Body of pancreas (tissue), 4 donors: Measurements from ENCODE around the gene MTPN. TPM values are rescaled to one million over a fixed set of nuclear protein-coding genes. Genes with fewer than 3 reads are reported as not detected.

Experiments
- ATAC-seq: fragments of 150-250 bp; one replicate; pipeline ENCODE4 v1.9.1; 2016
- DNase-seq, 4 donors: peaks; one replicate each; pipeline ENCODE4 v3.0.0-alpha.2; 2019
- H3K27ac ChIP-seq, 4 donors: fragments of 200-600 bp; sonication (generic); 1 replicate in 3 of 4; 2 replicates in 1 of 4; pipeline versions ENCODE4 v1.5.1 to v1.6.1; 2016 to 2019; ENCODE audit warnings: mild to moderate bottlenecking in 1 of 4, mixed read lengths in 1 of 4, moderate library complexity in 1 of 4
- H3K27me3 ChIP-seq, 2 donors: fragments of 200-600 bp; sonication (generic); one replicate each; pipeline ENCODE4 v1.6.0; 2016; ENCODE audit warnings: mild to moderate bottlenecking in 1 of 2
- H3K36me3 ChIP-seq, 2 donors: fragments of 200-600 bp; sonication (generic); replicated peaks in 1 of 2; 2 replicates each; pipeline ENCODE4 v1.5.1; 2016; ENCODE audit warnings: low read depth in 2 of 2; ENCODE audit not compliant: insufficient read depth in 1 of 2
- H3K4me1 ChIP-seq: fragments of 200-600 bp; sonication (generic); one replicate; pipeline ENCODE4 v1.6.0; 2016
- H3K4me3 ChIP-seq, 2 donors: fragments of 200-600 bp; sonication (generic); 1 replicate in 1 of 2; 2 replicates in 1 of 2; pipeline ENCODE4 v1.5.1; 2016 to 2019
- H3K9me3 ChIP-seq, 3 donors: fragments of 200-600 bp; sonication (generic); 1 replicate in 2 of 3; 2 replicates in 1 of 3; pipeline ENCODE4 v1.5.1; 2016
- POLR2A ChIP-seq, 3 donors: fragments of 450-650 bp; IDR thresholded peaks; one replicate each; pipeline ENCODE4 v1.6.1; 2016; ENCODE audit warnings: antibody characterized with exemption in 3 of 3, mild to moderate bottlenecking in 2 of 3
- WGBS, 2 donors: methylation state at CpG; one replicate each; pipeline ENCODE4 v1.1.5; 2017; 5-methylcytosine and 5-hydroxymethylcytosine counted together
- intact Hi-C: fragments of 100-400 bp; cut with DNase I; formaldehyde crosslinking; loops from one replicate; pipeline ENCODE4 v1.15.1; 2023
- total RNA-seq, 2 donors: library from RNA; depleted of rRNA; stranded (reverse); fragments of >200 nt; gene quantifications; one replicate each; pipeline ENCODE4 v1.1.0, GENCODE V29; 2016
- TF ChIP-seq, protein P1 (sequence below), 7 experiments: fragments of 450-650 bp in 4 of 7; fragments of 200-600 bp in 3 of 7; sonication (generic) in 3 of 7; IDR thresholded peaks; one replicate each; pipeline ENCODE4 v1.5.1; 2016 to 2019; ENCODE audit warnings: antibody characterized with exemption in 7 of 7

MTPN gene
- total RNA-seq, 2 donors from 2014 or later = 23.1 to 25.1 TPM

DNA sequence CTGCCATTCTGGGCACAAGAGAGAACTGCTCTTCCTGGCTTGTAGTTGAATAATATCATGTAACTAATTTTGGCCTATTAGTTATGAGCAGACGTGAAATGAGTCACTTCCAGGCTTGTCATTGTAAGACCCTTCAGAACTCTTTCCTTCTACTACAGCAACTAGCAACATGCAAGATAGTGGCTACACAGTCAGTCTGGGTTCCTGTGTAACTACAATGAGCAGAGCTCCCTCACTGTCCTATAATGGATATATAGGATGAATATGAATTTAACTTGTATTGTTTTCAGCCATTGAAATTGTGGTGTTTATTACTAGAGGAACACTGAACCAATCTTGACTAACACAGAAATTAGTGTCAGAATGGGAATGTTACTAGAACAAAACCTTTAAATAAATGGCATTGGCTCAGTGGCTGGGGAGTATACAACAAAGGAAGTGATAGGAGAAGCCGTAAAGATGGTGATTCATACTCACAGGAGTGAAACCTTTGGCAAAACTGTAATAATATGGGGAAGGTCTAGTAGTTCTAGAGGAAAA lies 2.9 kb upstream of the MTPN start:
- TF ChIP-seq, protein P1, sequence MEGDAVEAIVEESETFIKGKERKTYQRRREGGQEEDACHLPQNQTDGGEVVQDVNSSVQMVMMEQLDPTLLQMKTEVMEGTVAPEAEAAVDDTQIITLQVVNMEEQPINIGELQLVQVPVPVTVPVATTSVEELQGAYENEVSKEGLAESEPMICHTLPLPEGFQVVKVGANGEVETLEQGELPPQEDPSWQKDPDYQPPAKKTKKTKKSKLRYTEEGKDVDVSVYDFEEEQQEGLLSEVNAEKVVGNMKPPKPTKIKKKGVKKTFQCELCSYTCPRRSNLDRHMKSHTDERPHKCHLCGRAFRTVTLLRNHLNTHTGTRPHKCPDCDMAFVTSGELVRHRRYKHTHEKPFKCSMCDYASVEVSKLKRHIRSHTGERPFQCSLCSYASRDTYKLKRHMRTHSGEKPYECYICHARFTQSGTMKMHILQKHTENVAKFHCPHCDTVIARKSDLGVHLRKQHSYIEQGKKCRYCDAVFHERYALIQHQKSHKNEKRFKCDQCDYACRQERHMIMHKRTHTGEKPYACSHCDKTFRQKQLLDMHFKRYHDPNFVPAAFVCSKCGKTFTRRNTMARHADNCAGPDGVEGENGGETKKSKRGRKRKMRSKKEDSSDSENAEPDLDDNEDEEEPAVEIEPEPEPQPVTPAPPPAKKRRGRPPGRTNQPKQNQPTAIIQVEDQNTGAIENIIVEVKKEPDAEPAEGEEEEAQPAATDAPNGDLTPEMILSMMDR (IDR thresholded peaks at IDR 0.05) = no peak
- TF ChIP-seq POLR2A (IDR thresholded peaks at IDR 0.05) = no peak
- no peak overlapping the region for H3K4me3 ChIP-seq

GRCh38 chr7:135979471-135980011 lies 2.4 kb upstream of the MTPN start:
- Histone ChIP-seq H3K9me3 (no peaks in the 10 kb centered on the region), H3K4me3 (no peak overlapping the region), H3K27me3 (no peaks in the 10 kb centered on the region), H3K27ac (peak overlapping the region in 1 of 4 donors; percentile 67), H3K36me3 (no peaks in the 10 kb centered on the region), H3K4me1 (peaks cover 21% of the 10 kb centered on the region)
- TF ChIP-seq POLR2A (IDR thresholded peaks at IDR 0.05) = no peak
- intact Hi-C loops = no loop called here
- ATAC-seq = no peak
- DNase-seq = no peak

More for the DNA sequence above, 2.9 kb upstream of the MTPN start:
- ATAC-seq (no peak), DNase-seq (no peak)
- Histone ChIP-seq H3K27ac (peak overlapping the region in 1 of 4 donors; percentile 67), H3K4me1 (peaks cover 17% of the 10 kb centered on the region), H3K27me3 (no peaks in the 10 kb centered on the region), H3K36me3 (no peaks in the 10 kb centered on the region), H3K9me3 (no peaks in the 10 kb centered on the region)
- intact Hi-C loops = no loop called here
- 69 to 78% methylated on average over 2 of the region's 2 CpGs for WGBS, 2 donors

DNA sequence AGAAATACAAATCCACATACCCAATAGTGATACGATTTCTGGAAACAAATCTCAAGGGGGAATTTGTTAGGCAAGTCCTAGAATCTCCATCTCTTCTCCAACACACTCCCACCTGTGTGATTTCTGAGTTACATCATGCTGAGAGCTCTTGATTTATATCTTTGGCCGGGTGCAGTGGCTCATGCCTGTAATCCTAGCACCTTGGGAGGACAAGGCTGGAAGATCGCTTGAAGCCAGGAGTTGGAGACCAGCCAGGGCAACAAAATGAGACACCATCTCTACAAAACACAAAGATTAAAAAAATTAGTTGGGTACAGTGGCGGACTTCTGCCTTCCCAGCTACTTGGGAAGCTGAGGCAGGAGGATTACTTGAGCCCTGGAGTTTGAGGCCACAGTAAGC lies 1.5 kb upstream of the MTPN start:
- 83 to 91% methylated on average over 4 of the region's 4 CpGs for WGBS, 2 donors
- no peaks in the 10 kb centered on the region for H3K9me3 ChIP-seq
- intact Hi-C loops = no loop called here
- ATAC-seq (no peak), DNase-seq (no peak)
- TF ChIP-seq, protein P1 (IDR thresholded peaks at IDR 0.05) = no peak
- TF ChIP-seq POLR2A (IDR thresholded peaks at IDR 0.05) = no peak
- H3K36me3 ChIP-seq = no peaks in the 10 kb centered on the region
- no peak overlapping the region for H3K4me3 ChIP-seq
- no peaks in the 10 kb centered on the region for H3K27me3 ChIP-seq
- H3K4me1 ChIP-seq = peaks cover 22% of the 10 kb centered on the region
- no peak overlapping the region for H3K27ac ChIP-seq

DNA sequence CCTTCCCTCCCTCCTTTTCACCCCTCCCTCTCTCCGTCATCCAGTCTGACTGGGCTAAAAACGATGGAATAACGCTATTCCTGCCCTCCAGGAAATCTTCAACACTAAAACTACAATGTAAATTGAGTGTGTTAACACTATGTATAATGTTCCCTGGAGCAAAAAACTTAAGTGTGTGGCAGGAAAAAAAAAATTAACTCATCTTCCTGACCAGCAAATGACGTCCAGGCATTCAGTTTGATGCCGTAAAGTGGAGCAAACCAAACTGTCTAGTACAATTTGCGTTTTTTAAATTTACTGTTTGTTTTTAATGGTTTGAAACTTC lies 545 bp upstream of the MTPN start:
- intact Hi-C loops = no loop called here
- DNase-seq (no peak), ATAC-seq (no peak)
- WGBS, 2 donors = 24 to 55% methylated on average over 6 of the region's 6 CpGs
- peaks cover 27% of the 10 kb centered on the region for H3K4me1 ChIP-seq
- H3K27ac ChIP-seq = peak overlapping the region in 3 of 4 donors; percentile 25 to 88 (median 76)
- TF ChIP-seq POLR2A (IDR thresholded peaks at IDR 0.05) = no peak
- TF ChIP-seq, protein P1 (IDR thresholded peaks at IDR 0.05) = no peak
- no peaks in the 10 kb centered on the region for H3K36me3 ChIP-seq
- peak overlapping the region in 1 of 2 donors; percentile 13 for H3K4me3 ChIP-seq
- H3K9me3 ChIP-seq = no peaks in the 10 kb centered on the region
- H3K27me3 ChIP-seq = no peaks in the 10 kb centered on the region

DNA sequence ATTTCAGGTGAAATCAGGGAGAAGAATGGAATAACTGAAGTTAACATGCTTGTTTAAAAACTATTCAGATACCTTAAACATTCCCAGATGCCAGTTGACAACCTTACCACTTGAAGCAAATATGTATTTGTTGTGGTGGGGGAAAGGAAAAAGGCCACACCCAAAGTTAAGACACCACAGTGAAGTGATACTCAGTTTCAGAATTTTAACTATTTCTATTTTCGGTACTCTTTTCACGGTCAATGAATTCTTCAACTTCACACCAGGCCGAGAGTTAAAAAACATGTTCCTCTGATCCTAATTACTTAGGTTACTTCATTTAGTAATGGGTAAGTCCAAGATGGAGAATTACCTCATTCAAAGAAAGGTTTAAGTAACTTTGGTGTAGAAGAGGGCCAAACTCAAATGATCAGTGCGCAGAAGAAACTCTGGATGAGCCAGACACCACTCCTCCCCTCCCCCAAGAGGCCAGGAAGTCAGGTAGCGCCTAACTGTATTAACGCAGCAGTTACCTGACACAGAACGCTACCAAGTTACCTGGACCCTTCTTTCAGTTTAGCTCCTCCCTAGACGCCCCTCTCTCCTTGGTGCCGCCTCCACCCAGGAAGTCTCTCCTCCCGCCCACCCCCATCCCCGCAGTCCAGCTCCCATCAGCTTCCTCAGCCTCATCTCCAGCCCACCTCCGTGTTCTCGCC lies 700 bp downstream of the MTPN start:
- H3K36me3 ChIP-seq = no peaks in the 10 kb centered on the region
- intact Hi-C loops = no loop called here
- H3K27ac ChIP-seq = peak overlapping the region in 3 of 4 donors; percentile 54 to 88 (median 76)
- 2 to 3% methylated on average over 13 of the region's 13 CpGs for whole genome bisulfite sequencing, 2 donors
- TF ChIP-seq, protein P1 (IDR thresholded peaks at IDR 0.05) = no peak
- no peak for TF ChIP-seq POLR2A (IDR thresholded peaks at IDR 0.05)
- no peaks in the 10 kb centered on the region for H3K9me3 ChIP-seq
- peak in 3 of 4 donors; percentile 10 to 22 (median 12) for DNase-seq
- peak; percentile 3 for ATAC-seq
- H3K4me3 ChIP-seq = peak overlapping the region; percentile 90 to 100
- peaks cover 27% of the 10 kb centered on the region for H3K4me1 ChIP-seq
- no peaks in the 10 kb centered on the region for H3K27me3 ChIP-seq
